HG03442 (cell line): ENCODE data around the gene TAS1R3.
"Not testable (repeated sequence)": the region's sequence is repeated elsewhere in the genome, so short reads cannot be mapped to it uniquely, and the experiment has no call there.

Experiments used
- ATAC-seq: cut with Tn5 transposase; IDR thresholded peaks from one replicate; pipeline ENCODE4 v1.9.1; 2021; ENCODE audit warnings: mild to moderate bottlenecking, moderate library complexity; ENCODE audit not compliant: unreplicated experiment

TAS1R3 gene

GRCh38 chr1:1364266-1364665 is 33.2 kb downstream of the TAS1R3 start:
- ATAC-seq, result no peak

- no peak for ATAC-seq
These were observed 35.0 kb downstream of the TAS1R3 start for GRCh38 chr1:1365875-1366698.

GRCh38 chr1:1366699-1367066 is 35.6 kb downstream of the TAS1R3 start:
- ATAC-seq, result no peak

- no peak for ATAC-seq
These were observed 36.2 kb downstream of the TAS1R3 start for GRCh38 chr1:1367315-1367714.

GRCh38 chr1:1370094-1370493 is 39.0 kb downstream of the TAS1R3 start:
- not testable (repeated sequence) for ATAC-seq

- ATAC-seq, result no peak
These were observed 39.8 kb downstream of the TAS1R3 start for GRCh38 chr1:1370771-1371300.

GRCh38 chr1:1371364-1371745 is 40.3 kb downstream of the TAS1R3 start:
- no peak for ATAC-seq

- ATAC-seq, result no peak
These were observed 40.9 kb downstream of the TAS1R3 start for GRCh38 chr1:1371746-1372711.

GRCh38 chr1:1373051-1373814 is 42.2 kb downstream of the TAS1R3 start:
- no peak for ATAC-seq

GRCh38 chr1:1373815-1374588 is 42.9 kb downstream of the TAS1R3 start:
- no peak for ATAC-seq

GRCh38 chr1:1374589-1374928 is 43.5 kb downstream of the TAS1R3 start:
- peak; percentile 3 for ATAC-seq

GRCh38 chr1:1374929-1375662 is 44.0 kb downstream of the TAS1R3 start, which contains the start of gene AURKAIP1:
AURKAIP1 (minus strand) TSS chr1:1375207; CDS start chr1:1374756, 451 bp downstream.
- ATAC-seq, result peak; percentile 87

- ATAC-seq, result no peak
These were observed 45.6 kb downstream of the TAS1R3 start for GRCh38 chr1:1376551-1377226.

- ATAC-seq, result no peak
These were observed 46.6 kb downstream of the TAS1R3 start for GRCh38 chr1:1377540-1378205.

GRCh38 chr1:1380860-1381259 is 49.8 kb downstream of the TAS1R3 start:
- no peak for ATAC-seq

GRCh38 chr1:1381294-1381693 is 50.2 kb downstream of the TAS1R3 start:
- ATAC-seq, result no peak
